H9 (cell line): Measurements from ENCODE around the gene ZNF335. TPM values are rescaled to one million over a fixed set of nuclear protein-coding genes. Genes with fewer than 3 reads are reported as not detected.

ENCODE experiments used
- DNase-seq: peaks from one replicate; pipeline ENCODE4 v3.0.0-alpha.2; 2017
- H2AFZ ChIP-seq: one replicate; pipeline ENCODE4 v1.6.1; 2013; ENCODE audit warnings: mild to moderate bottlenecking, low read length, control low read depth, moderate library complexity
- H2AK5ac ChIP-seq: 2 replicates; pipeline ENCODE4 v1.6.1; 2013; ENCODE audit warnings: low read length, control low read depth, mixed read lengths; ENCODE audit not compliant: insufficient read length
- H2BK120ac ChIP-seq: one replicate; pipeline ENCODE4 v1.6.1; 2013; ENCODE audit warnings: low read depth, mild to moderate bottlenecking, low read length, control low read depth, inconsistent platforms; ENCODE audit not compliant: poor library complexity, severe bottlenecking
- H2BK12ac ChIP-seq: 2 replicates; pipeline ENCODE4 v1.6.1; 2013; ENCODE audit warnings: low read length, control low read depth, mixed read lengths, low read depth; ENCODE audit not compliant: insufficient read length
- H2BK15ac ChIP-seq: 2 replicates; pipeline ENCODE4 v1.6.1; 2013; ENCODE audit warnings: low read depth, low read length, control low read depth
- H2BK20ac ChIP-seq: one replicate; pipeline ENCODE4 v1.6.1; 2013; ENCODE audit warnings: low read depth, mild to moderate bottlenecking, low read length, control low read depth, inconsistent platforms; ENCODE audit not compliant: poor library complexity, severe bottlenecking
- H2BK5ac ChIP-seq: 2 replicates; pipeline ENCODE4 v1.6.1; 2013; ENCODE audit warnings: low read length, control low read depth, mixed read lengths; ENCODE audit not compliant: insufficient read length
- H3K14ac ChIP-seq: 2 replicates; pipeline ENCODE4 v1.6.1; 2013; ENCODE audit warnings: low read length, control low read depth; ENCODE audit not compliant: insufficient read depth
- H3K18ac ChIP-seq: 2 replicates; pipeline ENCODE4 v1.6.1; 2013; ENCODE audit warnings: low read depth, mild to moderate bottlenecking, mixed read lengths, low read length, control low read depth; ENCODE audit not compliant: insufficient read length
- H3K23ac ChIP-seq: 2 replicates; pipeline ENCODE4 v1.6.1; 2013; ENCODE audit warnings: low read length, control low read depth, mixed read lengths, low read depth; ENCODE audit not compliant: insufficient read length
- H3K23me2 ChIP-seq: 2 replicates; pipeline ENCODE4 v1.6.1; 2013; ENCODE audit warnings: low read depth, mild to moderate bottlenecking, mixed read lengths, low read length, control low read depth; ENCODE audit not compliant: insufficient read length, poor library complexity, severe bottlenecking
- H3K27ac ChIP-seq: 2 replicates; pipeline ENCODE4 v1.5.1; 2013; ENCODE audit warnings: low read length, control low read depth, mixed read lengths, low read depth; ENCODE audit not compliant: insufficient read length
- H3K27me3 ChIP-seq: 2 replicates; pipeline ENCODE4 v1.6.1; 2013; ENCODE audit warnings: low read length, control low read depth, inconsistent platforms; ENCODE audit not compliant: insufficient read depth
- H3K4ac ChIP-seq: 2 replicates; pipeline ENCODE4 v1.6.1; 2013; ENCODE audit warnings: low read depth, mild to moderate bottlenecking, control low read depth, inconsistent platforms, low read length, moderate library complexity
- H3K4me1 ChIP-seq: 2 replicates; pipeline ENCODE4 v1.6.1; 2013; ENCODE audit warnings: low read length, control low read depth, inconsistent platforms; ENCODE audit not compliant: insufficient read depth
- H3K4me2 ChIP-seq: 2 replicates; pipeline ENCODE4 v1.6.1; 2013; ENCODE audit warnings: low read length, control low read depth, mixed read lengths; ENCODE audit not compliant: insufficient read length, insufficient read depth
- H3K56ac ChIP-seq: 2 replicates; pipeline ENCODE4 v1.6.1; 2013; ENCODE audit warnings: low read depth, mild to moderate bottlenecking, mixed read lengths, low read length, control low read depth; ENCODE audit not compliant: insufficient read length
- H3K79me1 ChIP-seq: 2 replicates; pipeline ENCODE4 v1.6.1; 2013; ENCODE audit warnings: low read depth, mild to moderate bottlenecking, moderate library complexity, low read length, control low read depth, inconsistent platforms; ENCODE audit not compliant: insufficient read depth, poor library complexity, severe bottlenecking
- H3K79me2 ChIP-seq: 2 replicates; pipeline ENCODE4 v1.6.1; 2013; ENCODE audit warnings: low read length, control low read depth, inconsistent platforms; ENCODE audit not compliant: insufficient read depth
- H3K9ac ChIP-seq: 2 replicates; pipeline ENCODE4 v1.6.1; 2013; ENCODE audit warnings: low read length, control low read depth, mixed read lengths; ENCODE audit not compliant: insufficient read length; ENCODE audit errors: extremely low read depth
- H3K9me3 ChIP-seq: one replicate; pipeline ENCODE4 v1.6.1; 2013; ENCODE audit warnings: low read depth, low read length, inconsistent platforms; ENCODE audit not compliant: control insufficient read depth
- H3T11ph ChIP-seq: one replicate; pipeline ENCODE4 v1.6.1; 2013; ENCODE audit warnings: mild to moderate bottlenecking, low read length, control low read depth, inconsistent platforms
- H4K20me1 ChIP-seq: one replicate; pipeline ENCODE4 v1.6.1; 2013; ENCODE audit not compliant: control insufficient read depth, insufficient read length, insufficient read depth
- H4K5ac ChIP-seq: 2 replicates; pipeline ENCODE4 v1.6.1; 2013; ENCODE audit warnings: low read depth, mild to moderate bottlenecking, mixed read lengths, low read length, control low read depth; ENCODE audit not compliant: insufficient read length
- H4K8ac ChIP-seq: replicated peaks from 2 replicates; pipeline ENCODE4 v1.6.1; 2013; ENCODE audit warnings: low read length, control low read depth, mixed read lengths, low read depth; ENCODE audit not compliant: insufficient read length
- H4K91ac ChIP-seq: 2 replicates; pipeline ENCODE4 v1.6.1; 2013; ENCODE audit warnings: low read depth, mild to moderate bottlenecking, moderate library complexity, mixed read lengths, low read length, control low read depth; ENCODE audit not compliant: insufficient read length
- H3K27ac Mint-ChIP-seq, 3 experiments: 2 replicates in 2 of 3; 3 replicates in 1 of 3; pipeline ENCODE4 v1.8.0; 2020 to 2021; ENCODE audit warnings: mixed read lengths in 3 of 3, mild to moderate bottlenecking in 1 of 3, moderate library complexity in 1 of 3
- H3K27me3 Mint-ChIP-seq: 2 replicates; pipeline ENCODE4 v1.8.0; 2021; ENCODE audit warnings: low read depth, mild to moderate bottlenecking, moderate library complexity, mixed read lengths
- H3K36me3 Mint-ChIP-seq, 3 experiments: 2 replicates in 2 of 3; 3 replicates in 1 of 3; pipeline ENCODE4 v1.8.0; 2020 to 2021; ENCODE audit warnings: low read depth in 3 of 3, mixed read lengths in 3 of 3; ENCODE audit not compliant: insufficient read depth in 1 of 3
- H3K4me1 Mint-ChIP-seq, 2 experiments: 2 replicates each; pipeline ENCODE4 v1.8.0; 2020; ENCODE audit warnings: mixed read lengths in 2 of 2
- H3K4me3 Mint-ChIP-seq, 2 experiments: 2 replicates in 1 of 2; 3 replicates in 1 of 2; pipeline ENCODE4 v1.8.0; 2020 to 2021; ENCODE audit warnings: mild to moderate bottlenecking in 2 of 2, mixed read lengths in 2 of 2, moderate library complexity in 1 of 2
- H3K9me3 Mint-ChIP-seq, 2 experiments: 2 replicates in 1 of 2; 3 replicates in 1 of 2; pipeline ENCODE4 v1.8.0; 2020; ENCODE audit warnings: mild to moderate bottlenecking in 2 of 2, mixed read lengths in 2 of 2, moderate library complexity in 1 of 2
- CTCF ChIP-seq: fragments of 200-600 bp; sonication (generic); conservative IDR thresholded peaks from 3 replicates; pipeline ENCODE4 v1.8.0; 2021; ENCODE audit warnings: antibody characterized with exemption, mild to moderate bottlenecking
- WGBS: extraction: QIAGEN DNeasy Blood & Tissue Kit; methylation state at CpG from one replicate; pipeline ENCODE4 v1.1.7; 2013; ENCODE audit warnings: missing lambda C conversion rate, low lambda C conversion rate, mixed read lengths; ENCODE audit not compliant: insufficient read length; ENCODE audit errors: extremely low coverage; 5-methylcytosine and 5-hydroxymethylcytosine counted together
- total RNA-seq: library from RNA; stranded (reverse); gene quantifications from 2 replicates; pipeline ENCODE4 v1.2.1, GENCODE V29; 2021

Gene ZNF335
- total RNA-seq, 1 experiment from 2014 or later = 21.1 TPM

DNA sequence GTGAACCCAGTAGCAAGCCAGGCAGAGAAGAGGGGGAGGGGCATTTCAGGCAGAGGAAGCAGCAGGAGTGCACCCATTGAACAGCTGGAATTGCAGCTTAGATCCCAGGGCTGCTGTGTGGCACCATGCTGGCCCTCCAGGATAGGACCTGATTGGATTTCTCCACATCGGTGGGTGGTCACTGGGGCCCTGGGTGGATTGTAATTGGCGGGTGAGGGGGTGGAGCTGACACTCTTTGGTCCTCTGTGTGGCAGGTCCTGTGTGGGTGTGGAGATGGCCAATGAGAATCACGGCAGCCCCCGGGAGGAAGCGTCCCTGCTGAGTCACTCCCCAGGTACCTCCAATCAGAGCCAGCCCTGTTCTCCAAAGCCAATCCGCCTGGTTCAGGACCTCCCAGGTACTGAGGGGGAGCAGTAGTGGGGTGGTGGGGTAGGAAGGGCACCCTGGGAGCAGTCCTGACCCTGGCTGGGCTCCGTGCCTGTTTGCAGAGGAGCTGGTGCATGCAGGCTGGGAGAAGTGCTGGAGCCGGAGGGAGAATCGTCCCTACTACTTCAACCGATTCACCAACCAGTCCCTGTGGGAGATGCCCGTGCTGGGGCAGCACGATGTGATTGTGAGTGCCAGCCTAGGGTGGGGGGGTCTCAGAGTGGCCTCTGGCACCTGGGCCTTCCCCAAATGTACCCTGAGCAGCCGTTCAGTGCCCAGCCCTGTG, 33.1 kb downstream of the ZNF335 start:
- no peak overlapping the region for H2BK15ac ChIP-seq
- H2AFZ ChIP-seq = no peak overlapping the region
- no peak overlapping the region for H3K56ac ChIP-seq
- no peak overlapping the region for H3K18ac ChIP-seq
- WGBS = no CpG with 5 or more reads among the region's 13 CpGs
- H3K9ac ChIP-seq = no peak overlapping the region
- peaks cover 9% of the 10 kb centered on the region for H3K23me2 ChIP-seq
- no peak overlapping the region for H2BK120ac ChIP-seq
- peaks cover 4% of the 10 kb centered on the region; the same call in 1 of the 2 replicates for H3K79me2 ChIP-seq
- no peak overlapping the region for H3K4ac ChIP-seq
- peak overlapping the region; percentile 77 to 94 (median 93); a peak in 5 of 7 replicates for H3K27ac Mint-ChIP-seq
- peaks cover 11% of the 10 kb centered on the region for H3K4me1 ChIP-seq
- H2BK20ac ChIP-seq = no peak overlapping the region
- no peaks in the 10 kb centered on the region; the same call in 1 of the 2 replicates for H3K27me3 Mint-ChIP-seq
- peak; percentile 96 for DNase-seq
- H3K9me3 Mint-ChIP-seq = no peaks in the 10 kb centered on the region
- H3T11ph ChIP-seq = no peak overlapping the region
- H4K5ac ChIP-seq = no peak overlapping the region
- no peaks in the 10 kb centered on the region for H4K20me1 ChIP-seq
- H4K8ac ChIP-seq = no peak overlapping the region
- H2BK12ac ChIP-seq = no peak overlapping the region
- H3K36me3 Mint-ChIP-seq = peaks cover 16 to 52% (median 40%) of the 10 kb centered on the region in 3 experiments
- H3K14ac ChIP-seq = no peak overlapping the region
- no peak overlapping the region for H3K27ac ChIP-seq
- TF ChIP-seq CTCF = no peak
- H3K79me1 ChIP-seq = no peaks in the 10 kb centered on the region
- no peak overlapping the region for H3K23ac ChIP-seq
- H3K4me1 Mint-ChIP-seq = peaks cover 22 to 28% of the 10 kb centered on the region in 2 experiments
- peak overlapping the region; percentile 17 for H3K4me2 ChIP-seq
- H2AK5ac ChIP-seq = no peak overlapping the region
- H3K9me3 ChIP-seq = no peaks in the 10 kb centered on the region
- peak overlapping the region; percentile 36 to 73; a peak in 4 of 5 replicates for H3K4me3 Mint-ChIP-seq
- no peaks in the 10 kb centered on the region for H3K27me3 ChIP-seq
- no peak overlapping the region for H4K91ac ChIP-seq
- no peak overlapping the region for H2BK5ac ChIP-seq
